ENCODE results near the gene GAGE2A.
"Not testable (repeated sequence)": the region's sequence is repeated elsewhere in the genome, so short reads cannot be mapped to it uniquely, and the experiment has no call there.

GRCh38 chrX:49589196-49589595, at the start of gene GAGE2A:
- TF ChIP-seq CTCF, MAX (IDR thresholded peaks at IDR 0.05; ENCODE audit: low read depth, low read length): not testable (repeated sequence)

Data from NB4 (cell line).